Measurements from ENCODE around the gene NBPF4.
"Not testable (repeated sequence)": the region's sequence is repeated elsewhere in the genome, so short reads cannot be mapped to it uniquely, and the experiment has no call there.

DNA sequence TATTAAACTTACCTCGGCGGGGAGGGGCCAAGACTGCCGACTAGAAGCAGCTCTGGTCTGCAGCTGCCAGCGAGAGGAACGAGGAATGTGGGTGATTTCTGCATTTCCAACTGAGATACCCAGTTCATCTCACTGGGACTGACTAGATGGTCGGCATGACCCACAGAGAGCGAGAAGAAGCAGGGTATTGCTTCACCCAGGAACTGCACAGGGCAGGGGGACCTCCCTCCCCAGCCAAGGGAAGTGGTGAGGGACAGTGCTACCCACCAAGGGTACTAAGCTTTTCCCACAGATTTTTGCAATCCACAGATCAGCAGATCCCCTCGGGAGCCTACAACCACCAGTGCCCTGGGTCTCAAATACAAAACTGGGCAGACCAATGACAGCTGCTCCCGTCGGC, 17.6 kb upstream of the NBPF4 start:
- not testable (repeated sequence) for TF ChIP-seq CTCF, POLR2A (IDR thresholded peaks at IDR 0.05)

All from uterus (tissue), 2 donors.